Brain microvascular endothelial cell (primary cell): ENCODE data around the gene RASL12.
"Not testable (repeated sequence)": the region's sequence is repeated elsewhere in the genome, so short reads cannot be mapped to it uniquely, and the experiment has no call there.

Source experiments
- DNase-seq: peaks from one replicate; pipeline ENCODE4 v3.0.0-alpha.2; 2020
- H3K27ac ChIP-seq: fragments of 250-450 bp; sonication (Bioruptor Pico); 2 replicates; pipeline ENCODE4 v1.5.1; 2020; ENCODE audit warnings: mild to moderate bottlenecking, moderate library complexity
- H3K27me3 ChIP-seq: fragments of 250-450 bp; sonication (Bioruptor Pico); replicated peaks from 2 replicates; pipeline ENCODE4 v1.5.1; 2020; ENCODE audit warnings: mild to moderate bottlenecking
- H3K36me3 ChIP-seq: fragments of 250-450 bp; sonication (Bioruptor Pico); replicated peaks from 2 replicates; pipeline ENCODE4 v1.5.1; 2020; ENCODE audit warnings: mild to moderate bottlenecking
- H3K4me3 ChIP-seq: 2 replicates; pipeline ENCODE4 v1.5.1; 2011; ENCODE audit warnings: low read depth, mild to moderate bottlenecking, control low read depth, low read length, moderate library complexity
- in situ Hi-C: cut with HindIII; loops from 2 replicates; pipeline ENCODE4 v1.10.0; 2017; ENCODE audit warnings: low sequenced_read_pairs, low pct_ligation_motif_present
- TF ChIP-seq, protein P1 (sequence below): IDR thresholded peaks from 2 replicates; pipeline ENCODE4 v1.5.1; 2011; ENCODE audit warnings: low read depth, mild to moderate bottlenecking, moderate library complexity, low read length, control low read depth, inconsistent platforms; ENCODE audit errors: missing control alignments

The RASL12 gene

DNA sequence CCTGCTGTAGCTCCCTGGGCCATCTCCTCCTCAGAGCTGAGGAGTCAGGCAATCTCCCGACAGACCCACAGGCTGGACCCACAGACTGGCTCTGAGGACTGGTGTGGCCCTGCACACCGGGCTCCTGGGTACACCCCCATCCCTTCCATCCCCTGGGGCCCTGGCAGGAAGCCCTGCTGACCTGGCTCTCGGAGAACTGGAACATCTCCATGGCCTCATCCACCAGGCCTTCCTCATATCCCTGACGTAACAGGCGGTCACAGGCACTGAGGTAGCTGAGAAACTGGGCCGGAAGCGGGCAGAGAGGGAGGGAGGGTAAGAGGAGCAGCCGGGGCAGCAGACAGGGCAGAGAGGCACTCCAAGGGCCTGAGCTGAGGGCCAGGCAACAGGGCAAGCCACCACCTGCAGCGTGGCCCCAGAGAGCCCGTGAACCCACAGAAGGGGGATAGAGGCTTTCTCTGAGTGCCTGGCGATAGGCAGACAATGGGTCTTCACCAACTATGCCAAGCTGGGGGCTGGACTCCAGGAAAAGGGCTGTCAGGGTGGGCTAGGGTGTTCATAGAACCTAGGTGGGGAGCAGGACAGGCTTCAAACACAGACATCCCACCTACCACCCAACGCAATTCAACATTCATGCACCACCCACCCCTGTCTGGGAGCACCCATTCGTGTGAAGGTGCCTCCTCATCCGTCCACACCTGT, 26.7 kb upstream of the RASL12 start:
- in situ Hi-C loops = no loop called here
- no peak for DNase-seq
- TF ChIP-seq, protein P1, sequence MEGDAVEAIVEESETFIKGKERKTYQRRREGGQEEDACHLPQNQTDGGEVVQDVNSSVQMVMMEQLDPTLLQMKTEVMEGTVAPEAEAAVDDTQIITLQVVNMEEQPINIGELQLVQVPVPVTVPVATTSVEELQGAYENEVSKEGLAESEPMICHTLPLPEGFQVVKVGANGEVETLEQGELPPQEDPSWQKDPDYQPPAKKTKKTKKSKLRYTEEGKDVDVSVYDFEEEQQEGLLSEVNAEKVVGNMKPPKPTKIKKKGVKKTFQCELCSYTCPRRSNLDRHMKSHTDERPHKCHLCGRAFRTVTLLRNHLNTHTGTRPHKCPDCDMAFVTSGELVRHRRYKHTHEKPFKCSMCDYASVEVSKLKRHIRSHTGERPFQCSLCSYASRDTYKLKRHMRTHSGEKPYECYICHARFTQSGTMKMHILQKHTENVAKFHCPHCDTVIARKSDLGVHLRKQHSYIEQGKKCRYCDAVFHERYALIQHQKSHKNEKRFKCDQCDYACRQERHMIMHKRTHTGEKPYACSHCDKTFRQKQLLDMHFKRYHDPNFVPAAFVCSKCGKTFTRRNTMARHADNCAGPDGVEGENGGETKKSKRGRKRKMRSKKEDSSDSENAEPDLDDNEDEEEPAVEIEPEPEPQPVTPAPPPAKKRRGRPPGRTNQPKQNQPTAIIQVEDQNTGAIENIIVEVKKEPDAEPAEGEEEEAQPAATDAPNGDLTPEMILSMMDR = no peak
- H3K27ac ChIP-seq = no peak overlapping the region
- H3K36me3 ChIP-seq = peaks cover 6% of the 10 kb centered on the region
- no peak overlapping the region for H3K4me3 ChIP-seq
- H3K27me3 ChIP-seq = no peaks in the 10 kb centered on the region

DNA sequence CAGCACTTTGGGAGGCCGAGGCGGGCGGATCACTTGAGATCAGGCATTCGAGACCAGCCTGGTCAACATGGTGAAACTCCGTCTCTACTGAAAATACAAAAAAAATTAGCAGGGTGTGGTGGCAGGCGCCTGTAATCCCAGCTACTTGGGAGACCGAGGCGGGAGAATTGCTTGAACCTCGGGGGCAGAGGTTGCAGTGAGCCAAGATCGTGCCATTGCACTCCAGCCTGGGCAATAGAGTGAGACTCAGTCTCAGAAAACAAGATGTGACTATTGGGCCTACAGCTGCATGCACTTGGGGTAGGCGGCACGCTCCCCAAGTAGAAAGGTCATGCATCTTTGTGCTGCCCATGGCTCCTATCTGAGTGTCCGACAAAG, 26.0 kb upstream of the RASL12 start:
- in situ Hi-C loops, DNase-seq, H3K27me3 ChIP-seq, H3K4me3 ChIP-seq, H3K27ac ChIP-seq, H3K36me3 ChIP-seq: not testable (repeated sequence)

DNA sequence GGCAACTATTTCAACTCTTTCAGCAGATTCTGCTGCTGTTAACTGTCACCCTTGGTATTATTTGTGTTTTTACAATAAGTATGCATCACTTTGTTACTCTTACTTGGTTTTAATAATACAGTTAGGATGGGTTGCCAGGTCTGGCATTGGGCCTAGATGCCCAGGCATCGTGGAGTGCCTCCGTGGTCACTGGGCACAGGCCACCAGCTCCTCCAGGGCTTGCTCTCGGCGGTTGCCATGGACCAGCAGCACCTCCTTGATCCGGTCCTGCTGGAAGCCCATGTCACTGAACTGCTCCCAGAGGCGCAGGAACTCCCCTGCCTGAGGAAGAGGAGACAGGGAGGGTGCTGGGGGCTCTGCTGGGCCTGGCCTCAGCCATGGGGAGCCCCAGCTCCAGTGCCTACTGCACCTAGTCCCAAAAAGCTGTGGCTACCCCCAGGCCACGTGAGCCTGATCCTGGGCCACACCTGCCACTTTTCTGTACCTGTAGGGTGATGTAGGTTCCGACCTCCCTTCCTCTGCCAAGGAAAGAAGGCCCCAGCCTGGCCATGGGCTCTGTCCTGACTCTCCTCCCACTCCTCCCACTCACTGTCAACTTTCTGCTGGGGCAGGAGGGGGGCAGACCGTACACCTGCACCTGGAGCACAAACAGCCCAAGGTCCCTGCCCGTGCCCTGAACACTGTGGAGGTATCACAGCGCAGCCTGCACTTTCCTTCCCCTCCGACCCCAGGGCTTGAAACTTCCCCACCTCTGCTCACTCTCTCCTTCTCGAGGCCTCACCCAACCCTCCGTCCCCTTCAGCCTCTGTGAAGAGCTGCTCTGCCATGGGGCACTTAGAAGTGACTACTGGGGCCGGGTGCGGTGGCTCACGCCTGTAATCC, 25.4 kb upstream of the RASL12 start:
- in situ Hi-C loops = no loop called here
- Histone ChIP-seq H3K4me3 (no peak overlapping the region), H3K27ac (no peak overlapping the region), H3K27me3 (no peaks in the 10 kb centered on the region), H3K36me3 (no peaks in the 10 kb centered on the region)
- no peak for DNase-seq
- TF ChIP-seq, protein P1 = no peak

DNA sequence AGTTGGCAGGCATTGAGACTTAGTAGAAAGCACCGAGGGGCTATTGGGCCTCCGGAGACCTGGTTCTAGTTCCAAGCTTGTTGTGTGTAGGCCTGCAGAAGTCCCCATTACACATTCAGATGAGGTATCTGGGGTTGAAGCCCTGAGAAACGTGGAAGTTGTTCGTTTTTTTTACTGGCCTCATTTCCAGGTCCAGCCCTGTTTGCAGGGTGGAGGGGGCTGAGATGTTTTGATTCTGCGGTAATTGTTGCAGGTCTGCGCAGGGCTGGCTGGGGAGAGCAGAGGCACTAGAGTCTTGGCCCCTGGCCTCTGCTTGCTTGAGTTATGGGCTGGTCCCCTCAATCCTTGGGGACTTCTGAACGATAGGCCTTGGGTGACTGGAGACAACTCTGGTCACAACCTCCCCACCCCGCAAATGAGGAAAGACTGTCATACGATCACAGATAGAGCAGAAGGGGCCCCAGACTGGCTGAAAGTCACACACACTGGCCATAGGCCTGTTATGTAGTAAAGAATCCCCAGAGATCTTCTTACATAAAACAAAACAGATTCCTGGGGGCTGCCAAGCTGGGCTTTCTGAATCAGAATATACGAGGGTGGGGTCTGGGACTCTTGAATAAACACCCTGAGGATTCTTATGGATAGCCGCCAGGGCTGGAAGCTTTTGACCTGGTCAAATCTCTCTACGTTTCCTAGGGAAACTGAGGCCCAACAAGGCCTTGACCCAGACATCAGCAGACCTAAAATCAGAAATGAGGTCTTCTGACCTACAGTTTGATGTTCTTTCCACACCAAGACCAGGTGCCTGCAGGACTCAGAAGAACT, 24.4 kb upstream of the RASL12 start:
- no peak for DNase-seq
- H3K27me3 ChIP-seq = no peaks in the 10 kb centered on the region
- TF ChIP-seq, protein P1 = no peak
- H3K4me3 ChIP-seq = no peak overlapping the region
- in situ Hi-C loops = no loop called here
- H3K27ac ChIP-seq = no peak overlapping the region
- H3K36me3 ChIP-seq = no peaks in the 10 kb centered on the region

DNA sequence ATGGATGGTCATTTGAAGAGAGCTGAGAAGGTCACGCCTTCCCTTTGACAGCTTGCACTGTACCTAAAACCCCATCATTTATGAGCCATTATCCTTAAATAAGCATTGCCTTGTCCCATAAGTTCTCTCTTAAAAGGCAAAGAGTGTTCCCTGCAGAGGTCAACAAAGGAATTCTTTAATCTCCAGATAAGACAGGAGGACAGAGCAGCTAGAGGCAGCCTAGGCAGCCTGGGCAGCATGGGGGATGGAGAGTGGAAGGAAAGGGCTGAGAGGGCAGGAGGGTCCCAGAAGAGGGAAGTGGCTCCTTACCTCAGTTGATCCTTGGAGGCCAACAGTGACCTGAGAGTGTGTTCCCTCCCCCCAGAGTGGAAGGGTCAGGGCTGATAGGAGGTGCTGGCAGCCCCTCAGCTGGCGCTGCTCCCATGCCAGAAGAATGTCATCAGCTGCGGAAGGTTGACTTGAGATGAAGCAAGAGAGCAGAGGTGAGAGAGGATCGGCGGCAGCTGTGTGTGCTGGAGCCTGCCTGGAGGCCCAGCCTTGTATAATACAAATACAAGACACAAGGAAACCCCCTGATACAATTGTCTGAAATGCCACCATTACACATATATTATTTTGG, 21.5 kb upstream of the RASL12 start:
- TF ChIP-seq, protein P1 = no peak
- H3K4me3 ChIP-seq = no peak overlapping the region
- H3K27ac ChIP-seq = no peak overlapping the region
- H3K36me3 ChIP-seq = no peaks in the 10 kb centered on the region
- in situ Hi-C loops = no loop called here
- no peaks in the 10 kb centered on the region for H3K27me3 ChIP-seq
- no peak for DNase-seq
